Esophagus squamous epithelium (tissue), 5 donors: ENCODE data around the gene KCNH5. TPM values are rescaled to one million over a fixed set of nuclear protein-coding genes. Genes with fewer than 3 reads are reported as not detected.
"Not testable (repeated sequence)": the region's sequence is repeated elsewhere in the genome, so short reads cannot be mapped to it uniquely, and the experiment has no call there.

Experiments used
- DNase-seq: peaks from one replicate; lab custom pipeline; 2025; lab: John Stamatoyannopoulos, UW
- H3K27ac ChIP-seq, 4 donors: fragments of 200-600 bp; sonication (generic); one replicate each; pipeline ENCODE4 v1.5.1; 2016 to 2019; ENCODE audit warnings: mild to moderate bottlenecking in 1 of 4
- H3K27me3 ChIP-seq, 4 donors: fragments of 200-600 bp; sonication (generic); 1 replicate in 3 of 4; 2 replicates in 1 of 4; pipeline versions ENCODE4 v1.5.1 to v1.6.0; 2017 to 2021; ENCODE audit warnings: antibody characterized with exemption in 1 of 4
- H3K36me3 ChIP-seq, 3 donors: fragments of 200-600 bp; sonication (generic); one replicate each; pipeline ENCODE4 v1.5.1; 2016 to 2019
- H3K4me1 ChIP-seq, 3 donors: fragments of 200-600 bp; sonication (generic); one replicate each; pipeline ENCODE4 v1.5.1; 2017 to 2019
- H3K4me3 ChIP-seq, 4 donors: fragments of 200-600 bp; sonication (generic); 1 replicate in 3 of 4; 2 replicates in 1 of 4; pipeline ENCODE4 v1.5.1; 2016 to 2019; ENCODE audit warnings: mild to moderate bottlenecking in 2 of 4, moderate library complexity in 1 of 4
- H3K9me3 ChIP-seq, 3 donors: fragments of 200-600 bp; sonication (generic); one replicate each; pipeline ENCODE4 v1.5.1; 2016 to 2019
- CTCF ChIP-seq, 6 experiments: fragments of 450-650 bp in 4 of 6; fragments of 200-600 bp in 2 of 6; sonication (generic) in 2 of 6; IDR thresholded peaks; one replicate each; pipeline ENCODE4 v1.5.1; 2016 to 2019; ENCODE audit warnings: antibody characterized with exemption in 6 of 6, mild to moderate bottlenecking in 4 of 6, moderate library complexity in 4 of 6
- POLR2A ChIP-seq, 4 donors: fragments of 450-650 bp; IDR thresholded peaks; one replicate each; pipeline ENCODE4 v1.6.1; 2017; ENCODE audit warnings: antibody characterized with exemption in 4 of 4, mild to moderate bottlenecking in 4 of 4, moderate library complexity in 3 of 4
- WGBS, 2 donors: methylation state at CpG; one replicate each; pipeline ENCODE4 v1.1.5; 2018; 5-methylcytosine and 5-hydroxymethylcytosine counted together
- intact Hi-C: fragments of 100-400 bp; cut with DNase I; formaldehyde crosslinking; loops from one replicate; pipeline ENCODE4 v1.15.0; 2022
- total RNA-seq, 4 donors: library from RNA; depleted of rRNA; stranded (reverse); fragments of >200 nt; gene quantifications; one replicate each; pipeline ENCODE4 v1.1.0, GENCODE V29; 2016
- donor health status: DM: yes; HTN: yes; CAD: no.

Gene KCNH5
- total RNA-seq, 4 donors from 2014 or later, result under 0.01 to 0.06 TPM; not detected in 2

GRCh38 chr14:62792578-62792977 lies 252.7 kb downstream of the KCNH5 start:
- Histone ChIP-seq H3K27me3 (no peaks in the 10 kb centered on the region), H3K36me3 (no peaks in the 10 kb centered on the region), H3K4me3 (no peak overlapping the region), H3K4me1 (no peaks in the 10 kb centered on the region), H3K9me3 (no peaks in the 10 kb centered on the region), H3K27ac (no peak overlapping the region)
- intact Hi-C loops, result no loop called here
- TF ChIP-seq POLR2A (IDR thresholded peaks at IDR 0.05), result no peak
- TF ChIP-seq CTCF (IDR thresholded peaks at IDR 0.05), result no peak
- no peak for DNase-seq
- 80% methylated on average over 5 of the region's 5 CpGs for WGBS, 2 donors

GRCh38 chr14:62781328-62781727 lies 263.9 kb downstream of the KCNH5 start:
- DNase-seq, H3K4me1 ChIP-seq, intact Hi-C loops, H3K27ac ChIP-seq, H3K9me3 ChIP-seq, H3K4me3 ChIP-seq, H3K36me3 ChIP-seq, H3K27me3 ChIP-seq: not testable (repeated sequence)
- 66 to 77% methylated on average over 11 to 15 of the region's 15 CpGs for WGBS, 2 donors

- no peaks in the 10 kb centered on the region for H3K4me1 ChIP-seq
- H3K27ac ChIP-seq, result no peak overlapping the region
- WGBS, 2 donors, result 81 to 85% methylated on average over 1 of the region's 1 CpG
- no peak for DNase-seq
- H3K36me3 ChIP-seq, result no peaks in the 10 kb centered on the region
- TF ChIP-seq CTCF (IDR thresholded peaks at IDR 0.05), result no peak
- no peak for TF ChIP-seq POLR2A (IDR thresholded peaks at IDR 0.05)
- H3K27me3 ChIP-seq, result no peaks in the 10 kb centered on the region
- H3K4me3 ChIP-seq, result no peak overlapping the region
- peaks cover 0 to 5% (median 4%) of the 10 kb centered on the region in 3 donors for H3K9me3 ChIP-seq
- intact Hi-C loops, result no loop called here
These were observed 266.4 kb downstream of the KCNH5 start for GRCh38 chr14:62778852-62779251.

- Histone ChIP-seq H3K4me3 (no peak overlapping the region), H3K36me3 (no peaks in the 10 kb centered on the region), H3K27me3 (no peaks in the 10 kb centered on the region), H3K4me1 (no peaks in the 10 kb centered on the region), H3K27ac (no peak overlapping the region), H3K9me3 (peaks cover 0 to 5% (median 4%) of the 10 kb centered on the region in 3 donors)
- 57 to 65% methylated on average over 2 of the region's 2 CpGs for WGBS, 2 donors
- no peak for DNase-seq
- intact Hi-C loops, result no loop called here
- TF ChIP-seq CTCF (IDR thresholded peaks at IDR 0.05) (no peak), POLR2A (IDR thresholded peaks at IDR 0.05) (no peak)
These were observed 266.9 kb downstream of the KCNH5 start for GRCh38 chr14:62778310-62778709.

GRCh38 chr14:62777510-62777909 lies 267.7 kb downstream of the KCNH5 start:
- no peaks in the 10 kb centered on the region for H3K4me1 ChIP-seq
- intact Hi-C loops, result no loop called here
- H3K27ac ChIP-seq, result no peak overlapping the region
- DNase-seq, result no peak
- peaks cover 0 to 5% (median 4%) of the 10 kb centered on the region in 3 donors for H3K9me3 ChIP-seq
- no peaks in the 10 kb centered on the region for H3K27me3 ChIP-seq
- H3K36me3 ChIP-seq, result no peaks in the 10 kb centered on the region
- TF ChIP-seq CTCF (IDR thresholded peaks at IDR 0.05), result no peak
- WGBS, 2 donors, result 52 to 59% methylated on average over 2 of the region's 2 CpGs
- H3K4me3 ChIP-seq, result no peak overlapping the region

- no peak for TF ChIP-seq CTCF (IDR thresholded peaks at IDR 0.05)
These were observed 269.0 kb downstream of the KCNH5 start for GRCh38 chr14:62776300-62776699.

More at GRCh38 chr14:62776300-62776699, 269.0 kb downstream of the KCNH5 start:
- Histone ChIP-seq H3K27me3 (no peaks in the 10 kb centered on the region), H3K27ac (no peak overlapping the region), H3K4me3 (no peak overlapping the region), H3K4me1 (no peaks in the 10 kb centered on the region), H3K36me3 (no peaks in the 10 kb centered on the region), H3K9me3 (peaks cover 0 to 2% (median 1%) of the 10 kb centered on the region in 3 donors)
- 75 to 96% methylated on average over 1 of the region's 1 CpG for WGBS, 2 donors
- no peak for DNase-seq
- intact Hi-C loops, result no loop called here
